Thoracic aorta (tissue), 2 donors: ENCODE measurements around the gene PARD3B. TPM values are rescaled to one million over a fixed set of nuclear protein-coding genes. Genes with fewer than 3 reads are reported as not detected.

Experiments used
- ATAC-seq: fragments of 150-250 bp; one replicate; pipeline ENCODE4 v1.8.0; 2017; ENCODE audit warnings: low read depth; ENCODE audit not compliant: insufficient number of reproducible peaks, low FRiP score
- DNase-seq: peaks from one replicate; pipeline ENCODE4 v3.0.0-alpha.2; 2020; ENCODE audit warnings: low spot score
- H3K27ac ChIP-seq, 2 donors: fragments of 200-600 bp; sonication (generic); 1 replicate in 1 of 2; 2 replicates in 1 of 2; pipeline ENCODE4 v1.5.1; 2016; ENCODE audit warnings: mild to moderate bottlenecking in 2 of 2, moderate library complexity in 2 of 2
- H3K27me3 ChIP-seq: fragments of 200-600 bp; sonication (generic); replicated peaks from 2 replicates; pipeline ENCODE4 v1.6.0; 2016; ENCODE audit warnings: mild to moderate bottlenecking; ENCODE audit not compliant: insufficient read depth
- H3K36me3 ChIP-seq: fragments of 200-600 bp; sonication (generic); one replicate; pipeline ENCODE4 v1.5.1; 2016
- H3K4me1 ChIP-seq, 2 donors: fragments of 200-600 bp; sonication (generic); 1 replicate in 1 of 2; 2 replicates in 1 of 2; pipeline versions ENCODE4 v1.5.1 to v1.6.0; 2016; ENCODE audit warnings: low read depth in 2 of 2, mild to moderate bottlenecking in 1 of 2; ENCODE audit not compliant: control insufficient read depth in 1 of 2
- H3K4me3 ChIP-seq: fragments of 200-600 bp; sonication (generic); 2 replicates; pipeline ENCODE4 v1.5.1; 2016; ENCODE audit warnings: mild to moderate bottlenecking
- H3K9me3 ChIP-seq: fragments of 200-600 bp; sonication (generic); 2 replicates; pipeline ENCODE4 v1.5.1; 2016
- CTCF ChIP-seq: fragments of 200-600 bp; sonication (generic); IDR thresholded peaks from one replicate; pipeline ENCODE4 v1.5.1; 2019; ENCODE audit warnings: antibody characterized with exemption
- total RNA-seq, 2 donors: library from RNA; depleted of rRNA; stranded (reverse); fragments of >200 nt; gene quantifications; one replicate each; pipeline versions ENCODE4 v1.1.0 to v1.2.3, GENCODE V29; 2016

Gene PARD3B
- total RNA-seq, 2 donors from 2014 or later = 25.7 to 34.5 TPM

- no peak overlapping the region for H3K27ac ChIP-seq
- no peak for ATAC-seq
- no peaks in the 10 kb centered on the region for H3K36me3 ChIP-seq
- DNase-seq = no peak
- H3K4me3 ChIP-seq = no peak overlapping the region
- no peak for TF ChIP-seq CTCF
- peaks cover 21 to 26% of the 10 kb centered on the region in 2 donors for H3K4me1 ChIP-seq
- H3K27me3 ChIP-seq = no peaks in the 10 kb centered on the region
- H3K9me3 ChIP-seq = no peaks in the 10 kb centered on the region
Measured at GRCh38 chr2:205407984-205408383, 862.7 kb downstream of the PARD3B start.

- Histone ChIP-seq H3K27me3 (no peaks in the 10 kb centered on the region), H3K9me3 (no peaks in the 10 kb centered on the region), H3K4me1 (peaks cover 21 to 26% of the 10 kb centered on the region in 2 donors), H3K36me3 (no peaks in the 10 kb centered on the region), H3K4me3 (no peak overlapping the region), H3K27ac (no peak overlapping the region)
- DNase-seq (no peak), ATAC-seq (no peak)
- no peak for TF ChIP-seq CTCF
Measured at GRCh38 chr2:205408696-205409095, 863.4 kb downstream of the PARD3B start.

GRCh38 chr2:205409411-205409810, 864.1 kb downstream of the PARD3B start:
- Histone ChIP-seq H3K4me3 (no peak overlapping the region), H3K9me3 (no peaks in the 10 kb centered on the region), H3K27me3 (no peaks in the 10 kb centered on the region), H3K4me1 (peaks cover 21 to 26% of the 10 kb centered on the region in 2 donors), H3K36me3 (no peaks in the 10 kb centered on the region), H3K27ac (no peak overlapping the region)
- TF ChIP-seq CTCF = no peak
- ATAC-seq (no peak), DNase-seq (no peak)

- ATAC-seq = no peak
- Histone ChIP-seq H3K27ac (no peak overlapping the region), H3K9me3 (no peaks in the 10 kb centered on the region), H3K36me3 (no peaks in the 10 kb centered on the region), H3K27me3 (no peaks in the 10 kb centered on the region), H3K4me1 (peaks cover 13 to 17% of the 10 kb centered on the region in 2 donors), H3K4me3 (no peak overlapping the region)
- no peak for TF ChIP-seq CTCF
- no peak for DNase-seq
Measured at GRCh38 chr2:205411558-205411957, 866.3 kb downstream of the PARD3B start.

- Histone ChIP-seq H3K36me3 (no peaks in the 10 kb centered on the region), H3K27me3 (no peaks in the 10 kb centered on the region), H3K9me3 (no peaks in the 10 kb centered on the region), H3K4me1 (no peaks in the 10 kb centered on the region), H3K27ac (no peak overlapping the region), H3K4me3 (no peak overlapping the region)
- no peak for TF ChIP-seq CTCF
- no peak for ATAC-seq
- DNase-seq = no peak
Measured at GRCh38 chr2:205424326-205424725, 879.1 kb downstream of the PARD3B start.
